Gastroesophageal sphincter (tissue), 4 donors: ENCODE measurements around the gene EPHA1. TPM values are rescaled to one million over a fixed set of nuclear protein-coding genes. Genes with fewer than 3 reads are reported as not detected.
"Not testable (repeated sequence)": the region's sequence is repeated elsewhere in the genome, so short reads cannot be mapped to it uniquely, and the experiment has no call there.

Source experiments
- ATAC-seq: fragments of 150-250 bp; one replicate; pipeline ENCODE4 v1.9.1; 2016; ENCODE audit warnings: mild to moderate bottlenecking, moderate library complexity
- H3K27ac ChIP-seq, 4 donors: fragments of 200-600 bp; sonication (generic) in 3 of 4; 1 replicate in 3 of 4; 2 replicates in 1 of 4; pipeline ENCODE4 v1.5.1; 2016 to 2019
- H3K27me3 ChIP-seq: fragments of 200-600 bp; sonication (generic); one replicate; pipeline ENCODE4 v1.5.1; 2019
- H3K36me3 ChIP-seq, 2 donors: fragments of 200-600 bp; sonication (generic); one replicate each; pipeline ENCODE4 v1.5.1; 2019; ENCODE audit warnings: control low read depth in 1 of 2
- H3K4me1 ChIP-seq, 3 donors: fragments of 200-600 bp; sonication (generic); 1 replicate in 2 of 3; 2 replicates in 1 of 3; pipeline ENCODE4 v1.5.1; 2016 to 2019; ENCODE audit warnings: control low read depth in 2 of 3
- H3K4me3 ChIP-seq, 2 donors: fragments of 200-600 bp; sonication (generic); one replicate each; pipeline ENCODE4 v1.5.1; 2019; ENCODE audit warnings: mild to moderate bottlenecking in 1 of 2, moderate library complexity in 1 of 2
- H3K9me3 ChIP-seq, 3 donors: fragments of 200-600 bp; sonication (generic); one replicate each; pipeline ENCODE4 v1.5.1; 2017 to 2019; ENCODE audit warnings: control low read depth in 2 of 3
- EP300 ChIP-seq: sonication (generic); formaldehyde crosslinking; IDR thresholded peaks from one replicate; pipeline ENCODE4 v1.6.1; 2017; ENCODE audit warnings: antibody characterized with exemption, mild to moderate bottlenecking
- POLR2A ChIP-seq, 2 donors: fragments of 450-650 bp; IDR thresholded peaks; one replicate each; pipeline ENCODE4 v1.6.1; 2017; ENCODE audit warnings: antibody characterized with exemption in 2 of 2, mild to moderate bottlenecking in 2 of 2, moderate library complexity in 1 of 2
- POLR2AphosphoS5 ChIP-seq: sonication (generic); formaldehyde crosslinking; IDR thresholded peaks from one replicate; pipeline ENCODE4 v1.6.1; 2017; ENCODE audit warnings: antibody characterized with exemption
- WGBS, 2 donors: methylation state at CpG; one replicate each; pipeline ENCODE4 v1.1.5; 2018; ENCODE audit warnings: low coverage in 1 of 2; 5-methylcytosine and 5-hydroxymethylcytosine counted together
- total RNA-seq, 4 donors: library from RNA; depleted of rRNA; stranded (reverse); fragments of >200 nt; gene quantifications; one replicate each; pipeline ENCODE4 v1.1.0, GENCODE V29; 2016
- TF ChIP-seq, protein P1 (sequence below), 4 experiments: fragments of 200-600 bp in 2 of 4; fragments of 450-650 bp in 2 of 4; sonication (generic) in 1 of 4; IDR thresholded peaks; one replicate each; pipeline ENCODE4 v1.5.1; 2017 to 2019; ENCODE audit warnings: antibody characterized with exemption in 4 of 4, mild to moderate bottlenecking in 2 of 4, moderate library complexity in 2 of 4

The EPHA1 gene
- total RNA-seq, 4 donors from 2014 or later: 0.78 to 2.5 TPM; not detected in 2

DNA sequence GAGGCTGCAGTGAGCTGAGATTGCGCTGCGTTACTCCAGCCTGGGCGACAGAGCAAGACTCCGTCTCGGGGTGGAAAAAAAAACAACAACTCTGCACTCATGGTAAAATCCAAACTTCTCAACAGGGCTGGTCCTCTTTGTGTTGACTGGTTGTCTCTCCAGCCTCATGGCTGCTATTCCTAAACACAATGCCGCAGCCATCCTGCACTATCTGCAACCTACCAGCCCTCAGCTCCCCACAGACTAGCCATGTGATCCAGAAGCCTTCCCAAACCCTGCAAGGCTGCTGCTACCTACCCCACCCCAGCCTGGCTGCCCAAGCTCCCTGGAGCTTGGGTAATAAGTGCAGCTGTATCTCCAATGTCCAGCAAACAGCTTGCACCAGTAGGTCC is 15.8 kb downstream of the EPHA1 start:
- Histone ChIP-seq H3K9me3 (no peaks in the 10 kb centered on the region), H3K27me3 (no peaks in the 10 kb centered on the region), H3K36me3 (peaks cover 0 to 33% of the 10 kb centered on the region in 2 donors), H3K27ac (peak overlapping the region; percentile 71 to 100 (median 99)), H3K4me1 (peaks cover 3 to 76% (median 43%) of the 10 kb centered on the region in 3 donors), H3K4me3 (no peak overlapping the region)
- no peak for TF ChIP-seq POLR2AphosphoS5
- TF ChIP-seq, protein P1, sequence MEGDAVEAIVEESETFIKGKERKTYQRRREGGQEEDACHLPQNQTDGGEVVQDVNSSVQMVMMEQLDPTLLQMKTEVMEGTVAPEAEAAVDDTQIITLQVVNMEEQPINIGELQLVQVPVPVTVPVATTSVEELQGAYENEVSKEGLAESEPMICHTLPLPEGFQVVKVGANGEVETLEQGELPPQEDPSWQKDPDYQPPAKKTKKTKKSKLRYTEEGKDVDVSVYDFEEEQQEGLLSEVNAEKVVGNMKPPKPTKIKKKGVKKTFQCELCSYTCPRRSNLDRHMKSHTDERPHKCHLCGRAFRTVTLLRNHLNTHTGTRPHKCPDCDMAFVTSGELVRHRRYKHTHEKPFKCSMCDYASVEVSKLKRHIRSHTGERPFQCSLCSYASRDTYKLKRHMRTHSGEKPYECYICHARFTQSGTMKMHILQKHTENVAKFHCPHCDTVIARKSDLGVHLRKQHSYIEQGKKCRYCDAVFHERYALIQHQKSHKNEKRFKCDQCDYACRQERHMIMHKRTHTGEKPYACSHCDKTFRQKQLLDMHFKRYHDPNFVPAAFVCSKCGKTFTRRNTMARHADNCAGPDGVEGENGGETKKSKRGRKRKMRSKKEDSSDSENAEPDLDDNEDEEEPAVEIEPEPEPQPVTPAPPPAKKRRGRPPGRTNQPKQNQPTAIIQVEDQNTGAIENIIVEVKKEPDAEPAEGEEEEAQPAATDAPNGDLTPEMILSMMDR (IDR thresholded peaks at IDR 0.05): no peak
- TF ChIP-seq EP300: no peak
- no peak for TF ChIP-seq POLR2A (IDR thresholded peaks at IDR 0.05)
- WGBS, 2 donors: 80 to 89% methylated on average over 2 to 6 of the region's 6 CpGs
- ATAC-seq: no peak

DNA sequence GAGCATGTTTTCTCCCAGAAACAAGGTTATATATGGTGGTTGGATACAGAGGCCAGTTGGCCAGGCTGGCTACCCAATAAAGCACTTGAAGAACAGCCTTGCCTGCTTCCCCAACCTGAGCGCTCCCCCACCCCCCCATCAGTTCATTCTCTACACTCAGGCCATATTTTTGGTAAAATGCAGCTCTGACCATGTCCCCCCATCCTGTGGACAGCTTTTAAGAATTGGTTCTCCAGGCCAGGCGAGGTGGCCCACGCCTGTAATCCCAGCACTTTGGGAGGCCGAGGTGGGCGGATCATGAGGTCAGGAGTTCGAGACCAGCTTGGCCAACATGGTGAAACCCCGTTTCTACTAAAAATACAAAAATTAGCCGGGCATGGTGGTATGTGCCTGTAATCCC is 16.2 kb downstream of the EPHA1 start:
- H3K27me3 ChIP-seq, ATAC-seq, H3K9me3 ChIP-seq, H3K4me3 ChIP-seq: not testable (repeated sequence)
- H3K36me3 ChIP-seq: peaks cover 0 to 37% of the 10 kb centered on the region in 2 donors
- 57% methylated on average over 1 of the region's 8 CpGs; no CpG with 5 or more reads in 1 of the 2 donors for WGBS, 2 donors
- H3K27ac ChIP-seq: peak overlapping the region; percentile 71 to 100 (median 99)
- H3K4me1 ChIP-seq: peaks cover 3 to 80% (median 46%) of the 10 kb centered on the region in 3 donors

DNA sequence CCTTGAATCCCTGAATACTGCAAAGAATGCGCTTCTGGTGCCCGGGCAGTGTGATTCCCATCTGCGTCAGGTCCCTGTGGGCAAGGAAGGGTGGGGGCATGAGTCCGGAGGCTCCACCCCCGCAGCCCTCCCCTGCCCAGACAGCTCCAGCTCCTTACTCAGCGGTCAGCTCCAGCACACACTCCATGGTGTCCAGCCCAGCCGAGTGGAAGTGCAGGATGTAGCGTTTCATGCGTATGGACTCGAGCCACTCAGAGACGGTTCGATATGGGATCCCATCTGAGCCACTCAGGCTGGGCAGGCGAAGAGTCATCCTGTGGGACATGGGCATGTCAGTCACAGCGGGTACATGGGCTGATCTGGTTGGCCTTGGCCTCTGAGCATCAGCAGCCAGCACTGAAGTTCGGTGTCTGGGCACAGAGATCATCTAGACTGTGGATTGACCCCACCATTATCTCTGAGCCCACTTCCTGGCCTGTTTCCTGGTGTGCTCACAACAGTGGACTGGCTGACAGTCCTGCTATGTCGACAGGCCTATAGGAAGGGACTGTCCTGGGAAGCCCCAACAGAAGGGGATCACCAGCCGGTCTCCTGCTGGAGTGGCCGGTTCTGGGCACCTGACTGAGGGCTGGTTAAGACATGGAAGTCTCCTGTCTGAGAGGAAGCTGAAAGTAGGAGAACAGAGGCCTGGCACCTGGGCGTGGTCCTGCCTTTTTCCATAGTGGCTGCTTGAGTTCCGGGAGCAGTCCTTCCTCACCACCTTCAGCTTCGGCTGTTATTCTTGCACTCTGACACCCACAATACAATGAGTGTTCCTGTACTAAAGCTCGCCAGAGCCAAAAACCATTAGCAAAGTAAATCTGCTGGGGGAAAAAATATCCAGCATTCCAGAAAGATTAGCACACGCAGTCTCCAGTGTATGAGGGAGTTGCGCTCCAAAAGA is 16.9 kb downstream of the EPHA1 start:
- TF ChIP-seq EP300: no peak
- TF ChIP-seq, protein P1 (IDR thresholded peaks at IDR 0.05): no peak
- peak; percentile 95 for TF ChIP-seq POLR2AphosphoS5
- peak; percentile 61 to 63 for TF ChIP-seq POLR2A (IDR thresholded peaks at IDR 0.05)
- H3K4me1 ChIP-seq: peaks cover 3 to 87% (median 51%) of the 10 kb centered on the region in 3 donors
- no peaks in the 10 kb centered on the region for H3K27me3 ChIP-seq
- peak overlapping the region in 1 of 2 donors; percentile 11 for H3K4me3 ChIP-seq
- H3K27ac ChIP-seq: peak overlapping the region; percentile 71 to 100 (median 99)
- no peaks in the 10 kb centered on the region for H3K9me3 ChIP-seq
- WGBS, 2 donors: 0 to 7% methylated on average over 3 to 5 of the region's 24 CpGs
- H3K36me3 ChIP-seq: peaks cover 0 to 44% of the 10 kb centered on the region in 2 donors
- peak; percentile 87 for ATAC-seq

DNA sequence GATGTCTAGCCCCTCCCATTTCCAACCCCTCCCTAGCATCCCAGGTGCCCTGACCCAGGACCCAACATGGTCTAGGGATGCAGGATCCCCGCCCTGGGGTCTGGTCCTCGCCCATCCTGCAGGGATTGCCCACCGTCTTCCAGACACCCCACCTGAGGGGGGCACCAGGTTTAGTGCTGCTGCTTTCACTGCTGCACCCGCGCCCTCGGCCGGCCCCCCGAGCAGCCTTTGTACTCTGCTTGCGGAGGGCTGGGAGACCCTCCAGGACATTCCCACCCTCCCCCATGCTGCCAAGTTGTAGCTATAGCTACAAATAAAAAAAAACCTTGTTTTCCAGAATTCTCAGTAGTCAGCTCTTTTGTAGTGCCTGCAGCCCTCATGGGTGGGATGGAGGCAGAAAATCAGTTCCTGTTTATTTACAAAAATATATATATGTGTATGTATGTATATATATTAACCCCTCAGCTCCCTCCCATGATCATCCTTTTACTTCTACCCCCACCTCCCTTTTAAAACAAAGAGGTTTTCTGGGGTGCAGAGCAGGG is 17.8 kb downstream of the EPHA1 start:
- peaks cover 0 to 44% of the 10 kb centered on the region in 2 donors for H3K36me3 ChIP-seq
- H3K27me3 ChIP-seq: no peaks in the 10 kb centered on the region
- TF ChIP-seq POLR2AphosphoS5: no peak
- TF ChIP-seq, protein P1 (IDR thresholded peaks at IDR 0.05): no peak
- TF ChIP-seq EP300: no peak
- TF ChIP-seq POLR2A (IDR thresholded peaks at IDR 0.05): no peak
- peak overlapping the region; percentile 60 to 100 (median 99) for H3K27ac ChIP-seq
- H3K9me3 ChIP-seq: no peaks in the 10 kb centered on the region
- 80% methylated on average over 1 of the region's 9 CpGs; no CpG with 5 or more reads in 1 of the 2 donors for WGBS, 2 donors
- peaks cover 3 to 93% (median 58%) of the 10 kb centered on the region in 3 donors for H3K4me1 ChIP-seq
- H3K4me3 ChIP-seq: peak overlapping the region in 1 of 2 donors; percentile 11
- ATAC-seq: no peak

DNA sequence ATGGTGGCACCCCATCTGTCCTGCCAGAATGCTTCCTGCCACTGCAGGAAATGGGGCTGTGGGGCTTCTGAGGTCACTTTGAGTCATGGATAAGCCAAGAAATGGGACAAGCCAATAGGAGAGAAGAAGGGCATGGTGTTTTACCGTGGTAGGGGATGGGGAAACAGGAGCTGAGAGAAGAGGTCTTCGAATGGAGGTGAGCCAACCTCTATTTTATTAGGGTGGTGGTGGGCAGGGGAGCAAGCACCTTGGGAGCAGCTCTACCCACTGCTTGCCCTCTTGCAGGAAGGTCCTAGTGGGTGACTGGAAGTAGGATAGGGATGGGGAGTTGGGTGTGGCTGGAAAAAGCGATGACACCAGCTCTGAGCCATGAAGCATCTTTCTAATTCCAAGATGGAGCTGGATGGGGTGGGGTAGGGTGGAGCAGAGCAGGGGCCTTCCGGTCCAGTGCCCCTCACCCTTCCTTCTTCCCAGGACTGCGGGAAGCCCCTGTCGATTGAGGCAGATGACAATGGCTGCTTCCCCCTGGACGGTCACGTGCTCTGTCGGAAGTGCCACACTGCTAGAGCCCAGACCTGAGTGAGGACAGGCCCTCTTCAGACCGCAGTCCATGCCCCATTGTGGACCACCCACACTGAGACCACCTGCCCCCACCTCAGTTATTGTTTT is 18.4 kb downstream of the EPHA1 start:
- peaks cover 0 to 44% of the 10 kb centered on the region in 2 donors for H3K36me3 ChIP-seq
- no peaks in the 10 kb centered on the region for H3K27me3 ChIP-seq
- H3K9me3 ChIP-seq: no peaks in the 10 kb centered on the region
- H3K4me1 ChIP-seq: peaks cover 3 to 93% (median 64%) of the 10 kb centered on the region in 3 donors
- H3K4me3 ChIP-seq: no peak overlapping the region
- 64 to 67% methylated on average over 3 to 6 of the region's 10 CpGs for WGBS, 2 donors
- no peak for TF ChIP-seq POLR2AphosphoS5
- TF ChIP-seq EP300: no peak
- no peak for TF ChIP-seq POLR2A (IDR thresholded peaks at IDR 0.05)
- TF ChIP-seq, protein P1 (IDR thresholded peaks at IDR 0.05): no peak
- ATAC-seq: no peak
- peak overlapping the region in 3 of 4 donors; percentile 99 to 100 (median 99) for H3K27ac ChIP-seq
